Stimulated activated CD8-positive, alpha-beta memory T cell treated with anti-CD3 and anti-CD28 coated beads, Interleukin-4, amount 100 ng/mL, for 24 hours (primary cell): Measurements from ENCODE around the gene SLC30A3.

Experiments
- DNase-seq: peaks from one replicate; pipeline ENCODE4 v3.0.0-alpha.2; 2020; ENCODE audit warnings: low read depth

The SLC30A3 gene

GRCh38 chr2:27227501-27227900 is 35.3 kb downstream of the SLC30A3 start:
- no peak for DNase-seq

- no peak for DNase-seq
These were observed 37.3 kb downstream of the SLC30A3 start for GRCh38 chr2:27225526-27225925.

DNA sequence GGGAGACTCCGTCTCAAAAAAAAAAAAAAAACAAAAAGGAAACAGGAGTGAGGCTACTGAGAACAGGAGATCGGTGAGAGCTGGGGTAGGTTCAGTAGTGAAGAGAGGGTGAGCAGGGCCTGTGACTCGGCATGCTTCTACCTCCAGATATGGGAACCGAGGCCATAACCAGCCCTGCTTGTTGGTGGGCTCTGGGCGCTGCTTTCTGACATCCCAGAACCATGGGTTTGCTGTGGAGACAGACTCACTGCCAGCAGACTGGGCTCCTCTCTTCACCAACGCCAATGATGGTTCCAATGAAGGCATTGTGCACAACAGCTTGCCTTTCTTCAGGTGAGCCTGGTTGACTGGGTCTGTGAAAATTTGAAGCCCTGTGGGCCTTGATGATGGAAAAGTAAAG is 39.4 kb downstream of the SLC30A3 start:
- DNase-seq: no peak

GRCh38 chr2:27222407-27222806 is 40.4 kb downstream of the SLC30A3 start:
- no peak for DNase-seq

DNA sequence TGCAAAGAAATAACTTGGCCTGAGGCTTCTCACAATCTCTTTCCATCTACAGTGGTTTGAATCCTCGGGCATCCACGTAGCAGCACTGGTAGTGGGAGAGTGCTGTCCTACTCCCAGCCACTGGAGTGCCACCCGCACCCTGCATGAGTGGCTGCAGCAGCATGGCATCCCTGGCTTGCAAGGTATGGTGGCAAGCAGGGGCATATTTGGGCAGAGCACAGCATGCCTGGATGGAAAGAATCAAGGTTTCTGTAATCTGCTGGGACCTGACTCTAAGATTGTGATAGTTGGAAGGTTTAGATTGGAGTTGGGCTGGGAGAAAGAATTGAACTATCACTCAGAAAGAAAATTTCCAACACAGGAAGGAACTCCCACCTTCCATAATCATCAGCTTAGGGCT is 41.7 kb downstream of the SLC30A3 start:
- no peak for DNase-seq

DNA sequence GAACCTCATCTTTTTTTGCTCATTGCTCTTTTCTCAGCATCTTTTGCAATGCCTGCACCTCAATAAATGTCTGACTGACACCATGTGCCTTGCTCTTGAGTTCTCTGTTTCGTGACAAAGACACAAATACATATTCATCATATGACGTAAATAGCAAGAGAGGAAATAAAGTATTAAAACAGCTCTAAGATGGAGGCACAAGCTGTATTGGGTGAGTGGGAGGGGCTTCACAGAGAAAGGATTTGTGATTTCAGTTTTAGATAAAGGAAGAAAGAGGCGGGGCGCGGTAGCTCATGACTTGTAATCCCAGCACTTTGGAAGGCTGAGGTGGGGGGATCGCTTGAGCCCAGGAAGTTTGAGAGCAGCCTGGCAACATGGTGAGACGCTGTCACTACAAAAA is 42.8 kb downstream of the SLC30A3 start:
- no peak for DNase-seq

GRCh38 chr2:27219091-27219490 is 43.8 kb downstream of the SLC30A3 start:
- DNase-seq: no peak

DNA sequence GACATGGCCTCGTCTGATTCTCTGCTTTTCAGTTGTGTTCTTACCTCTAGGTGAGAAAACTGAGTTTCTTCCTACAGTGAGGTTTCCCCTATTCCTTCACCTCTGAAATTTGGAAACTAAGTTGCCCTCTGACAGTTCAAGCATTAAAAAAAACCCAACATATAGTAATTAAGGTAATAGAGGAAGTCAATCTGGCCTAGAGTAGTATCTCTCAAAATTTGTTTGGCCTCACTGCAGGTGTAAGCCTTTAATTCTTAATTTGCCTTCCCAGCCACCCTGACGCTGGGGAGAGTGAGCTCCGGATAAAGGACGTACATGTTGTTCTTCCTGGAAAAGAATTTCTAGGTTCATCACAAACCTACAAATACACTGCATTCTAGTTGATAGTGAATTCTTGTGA is 44.2 kb downstream of the SLC30A3 start:
- no peak for DNase-seq

DNA sequence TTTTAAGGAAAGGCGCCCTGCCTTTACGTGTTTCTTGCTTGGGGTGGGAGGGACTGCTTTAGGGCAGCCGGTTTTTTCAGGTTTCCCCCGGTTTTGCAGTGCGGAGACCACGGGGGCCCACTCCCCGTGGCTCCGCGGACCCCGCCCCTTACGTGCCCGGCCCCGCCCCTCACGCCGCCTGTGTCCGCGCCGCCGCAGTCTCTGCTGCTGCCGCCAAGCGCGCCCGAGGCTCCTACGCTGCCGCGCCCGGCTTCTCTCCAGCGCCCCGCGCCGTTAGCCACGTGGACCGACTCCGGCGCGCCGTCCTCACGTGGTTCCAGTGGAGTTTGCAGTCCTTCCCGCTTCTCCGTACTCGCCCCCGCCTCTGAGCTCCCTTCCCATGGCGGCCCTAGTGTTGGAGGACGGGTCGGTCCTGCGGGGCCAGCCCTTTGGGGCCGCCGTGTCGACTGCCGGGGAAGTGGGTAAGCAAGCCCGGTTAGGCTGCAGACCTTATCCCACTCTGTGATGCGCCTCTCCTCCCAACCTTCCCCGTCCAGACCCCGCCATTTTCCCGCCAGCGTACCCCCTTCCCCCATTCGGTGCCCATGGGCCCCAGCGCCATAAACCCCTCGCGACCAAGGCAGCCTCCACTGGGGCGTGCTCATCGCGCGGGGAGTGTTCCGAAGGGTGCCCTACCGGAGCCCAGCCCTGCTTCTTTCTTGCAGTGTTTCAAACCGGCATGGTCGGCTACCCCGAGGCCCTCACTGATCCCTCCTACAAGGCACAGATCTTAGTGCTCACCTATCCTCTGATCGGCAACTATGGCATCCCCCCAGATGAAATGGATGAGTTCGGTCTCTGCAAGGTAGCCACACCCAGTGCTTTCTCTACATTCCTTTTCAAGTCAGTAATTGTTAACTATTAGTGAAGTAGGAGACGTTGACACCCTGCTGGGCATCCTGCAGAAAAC is 45.4 kb downstream of the SLC30A3 start, which contains the start of gene CAD:
Gene CAD, plus strand, starts transcription at position 197 of the 949 bp plus-strand sequence. Its CDS starts 183 bp downstream, at position 380.
- DNase-seq: peak; percentile 87

GRCh38 chr2:27216416-27217137 is 46.3 kb downstream of the SLC30A3 start:
- DNase-seq: no peak

- DNase-seq: no peak
These were observed 47.9 kb downstream of the SLC30A3 start for GRCh38 chr2:27214941-27215340.

GRCh38 chr2:27212626-27213471 is 50.0 kb downstream of the SLC30A3 start:
- DNase-seq: no peak

GRCh38 chr2:27211943-27212625 is 50.8 kb downstream of the SLC30A3 start, which contains the start of the genes ATRAID and SLC5A6:
Gene ATRAID (plus strand): TSS chr2:27212041. CDS start chr2:27212369, 328 bp downstream.
Gene SLC5A6 (minus strand): TSS chr2:27212268. CDS start chr2:27207650, 4,618 bp downstream.
- peak; percentile 82 for DNase-seq

GRCh38 chr2:27211241-27211942 is 51.5 kb downstream of the SLC30A3 start:
- peak; percentile 66 for DNase-seq

DNA sequence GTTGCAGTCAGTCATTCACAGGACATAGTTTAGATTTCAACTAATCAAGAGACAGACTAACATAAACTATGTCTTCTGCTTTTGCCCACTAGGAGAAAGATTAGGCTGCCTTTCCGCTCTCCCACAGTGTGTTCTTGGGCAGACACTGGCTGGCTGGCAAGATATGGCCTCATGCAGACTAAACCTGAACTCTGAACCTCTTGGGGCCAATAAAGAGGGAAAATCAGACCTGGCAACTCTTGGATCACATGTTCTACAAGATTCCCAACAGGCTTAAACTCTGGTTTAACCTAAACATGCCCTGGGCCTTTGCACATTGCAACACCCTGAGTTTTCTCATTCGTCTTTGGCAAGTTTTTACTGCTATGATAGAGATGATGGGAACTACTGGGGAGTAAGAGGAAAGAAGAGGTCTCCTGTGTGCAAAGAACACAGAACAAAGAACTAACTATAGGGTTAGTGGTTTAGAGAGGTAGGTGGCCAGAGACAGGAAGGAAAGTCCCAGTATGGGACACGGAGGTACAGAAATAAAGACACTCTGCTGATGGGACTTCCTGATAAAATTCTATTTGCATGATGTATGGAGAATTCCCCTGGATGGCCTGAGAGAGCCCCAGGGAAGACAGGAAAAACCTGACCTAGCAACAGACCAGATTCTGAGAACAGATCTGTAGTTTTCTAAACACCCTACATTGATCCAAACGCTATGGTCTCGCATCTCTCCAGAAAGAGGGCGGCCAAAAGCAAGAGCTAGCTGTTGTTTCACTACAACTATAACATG is 53.0 kb downstream of the SLC30A3 start:
- no peak for DNase-seq

DNA sequence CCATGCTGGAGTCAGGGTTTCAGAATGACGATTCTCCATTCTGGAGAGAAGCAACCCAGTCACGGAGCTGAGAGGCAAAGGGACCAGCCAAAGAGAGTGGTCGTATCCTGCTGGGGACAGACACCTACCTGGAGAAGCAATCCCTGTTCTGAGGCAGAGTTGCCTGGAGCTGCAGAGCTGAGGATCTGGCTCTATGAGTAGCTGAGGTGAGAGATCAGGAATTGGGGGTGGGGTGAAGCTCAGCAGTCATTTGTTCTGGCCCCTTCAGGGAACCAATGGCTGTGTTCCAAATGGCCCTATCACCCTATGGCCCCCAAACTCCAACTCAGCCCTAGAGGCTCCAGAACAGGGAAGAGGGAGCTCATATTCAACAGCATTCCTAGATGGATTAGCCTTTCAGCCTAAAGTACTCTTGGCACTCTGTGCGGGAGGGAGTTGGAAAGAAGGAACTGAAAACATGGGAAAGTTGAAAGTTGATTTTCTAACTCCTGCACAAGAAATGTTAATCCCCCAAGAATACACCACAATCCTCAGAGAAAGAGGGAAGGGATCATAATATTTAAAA is 54.3 kb downstream of the SLC30A3 start:
- no peak for DNase-seq

DNA sequence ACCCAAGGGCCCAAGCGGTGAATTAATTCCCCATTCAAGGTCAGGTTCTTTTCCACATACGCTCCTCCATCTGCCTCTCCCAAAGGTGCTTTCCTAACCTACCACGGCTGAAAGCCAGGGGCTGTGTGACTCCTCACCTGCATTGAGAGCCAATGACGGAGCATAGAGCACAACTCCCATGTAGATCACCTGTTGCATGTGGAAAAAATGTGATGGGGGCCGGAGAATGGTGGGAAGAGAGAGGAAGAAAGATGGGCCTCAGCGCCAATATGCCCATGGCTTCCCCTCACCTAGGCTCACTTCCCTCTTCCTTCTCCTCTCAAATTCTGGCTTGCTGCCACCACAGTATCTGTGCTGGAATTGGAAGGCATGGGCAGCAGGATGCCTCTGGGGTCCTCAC is 56.5 kb downstream of the SLC30A3 start:
- no peak for DNase-seq

GRCh38 chr2:27205206-27205605 is 57.6 kb downstream of the SLC30A3 start:
- DNase-seq: no peak

GRCh38 chr2:27204566-27204965 is 58.3 kb downstream of the SLC30A3 start:
- DNase-seq: no peak
